ENCODE measurements around the gene MAGEB17.
"Not testable (repeated sequence)": the region's sequence is repeated elsewhere in the genome, so short reads cannot be mapped to it uniquely, and the experiment has no call there.

MAGEB17 gene

GRCh38 chrX:16156692-16157331, 10.5 kb upstream of the MAGEB17 start:
- DNase-seq (ENCODE audit: low read depth): no peak

- DNase-seq (ENCODE audit: low read depth): peak; percentile 72
Observed at GRCh38 chrX:16160729-16161128, 6.6 kb upstream of the MAGEB17 start.

GRCh38 chrX:16161173-16161572, 6.1 kb upstream of the MAGEB17 start:
- DNase-seq (ENCODE audit: low read depth): not testable (repeated sequence)

- no peak for DNase-seq (ENCODE audit: low read depth)
Observed at GRCh38 chrX:16162391-16162790, 4.9 kb upstream of the MAGEB17 start.

- no peak for DNase-seq (ENCODE audit: low read depth)
Observed at GRCh38 chrX:16164748-16165147, 2.5 kb upstream of the MAGEB17 start.

GRCh38 chrX:16171039-16171438, 3.8 kb downstream of the MAGEB17 start:
- DNase-seq (ENCODE audit: low read depth): no peak

GRCh38 chrX:16171944-16172343, 4.7 kb downstream of the MAGEB17 start:
- DNase-seq (ENCODE audit: low read depth): no peak

GRCh38 chrX:16172391-16172790, 5.1 kb downstream of the MAGEB17 start:
- DNase-seq (ENCODE audit: low read depth): no peak

GRCh38 chrX:16175329-16176061, 8.2 kb downstream of the MAGEB17 start:
- DNase-seq (ENCODE audit: low read depth): no peak

- no peak for DNase-seq (ENCODE audit: low read depth)
Observed at GRCh38 chrX:16177260-16177659, 10.0 kb downstream of the MAGEB17 start.

- DNase-seq (ENCODE audit: low read depth): not testable (repeated sequence)
Observed at GRCh38 chrX:16183843-16184242, 16.6 kb downstream of the MAGEB17 start.

GRCh38 chrX:16185725-16186136, 18.4 kb downstream of the MAGEB17 start:
- peak; percentile 51 for DNase-seq (ENCODE audit: low read depth)

- DNase-seq (ENCODE audit: low read depth): no peak
Observed at GRCh38 chrX:16186380-16187007, 19.2 kb downstream of the MAGEB17 start.

- no peak for DNase-seq (ENCODE audit: low read depth)
Observed at GRCh38 chrX:16187024-16187760, 19.9 kb downstream of the MAGEB17 start.

- no peak for DNase-seq (ENCODE audit: low read depth)
Observed at GRCh38 chrX:16188687-16189086, 21.4 kb downstream of the MAGEB17 start.

- DNase-seq (ENCODE audit: low read depth): no peak
Observed at GRCh38 chrX:16191605-16192004, 24.3 kb downstream of the MAGEB17 start.

GRCh38 chrX:16196829-16197228, 29.5 kb downstream of the MAGEB17 start:
- no peak for DNase-seq (ENCODE audit: low read depth)

GRCh38 chrX:16199343-16199742, 32.1 kb downstream of the MAGEB17 start:
- DNase-seq (ENCODE audit: low read depth): no peak

- DNase-seq (ENCODE audit: low read depth): no peak
Observed at GRCh38 chrX:16202943-16203342, 35.7 kb downstream of the MAGEB17 start.

- no peak for DNase-seq (ENCODE audit: low read depth)
Observed at GRCh38 chrX:16204538-16204937, 37.3 kb downstream of the MAGEB17 start.

GRCh38 chrX:16205840-16206239, 38.6 kb downstream of the MAGEB17 start:
- DNase-seq (ENCODE audit: low read depth): no peak

- DNase-seq (ENCODE audit: low read depth): no peak
Observed at GRCh38 chrX:16207634-16208033, 40.4 kb downstream of the MAGEB17 start.

- DNase-seq (ENCODE audit: low read depth): no peak
Observed at GRCh38 chrX:16208601-16209000, 41.3 kb downstream of the MAGEB17 start.
